CD14-positive monocyte (primary cell): ENCODE measurements around the gene PCDHGA7. TPM values are rescaled to one million over a fixed set of nuclear protein-coding genes. Genes with fewer than 3 reads are reported as not detected.
"Not testable (repeated sequence)": the region's sequence is repeated elsewhere in the genome, so short reads cannot be mapped to it uniquely, and the experiment has no call there.

ENCODE experiments used
- DNase-seq, 3 donors: peaks; one replicate each; pipeline ENCODE4 v3.0.0-alpha.2; 2011 to 2022
- H2AFZ ChIP-seq: 2 replicates; pipeline ENCODE4 v1.6.0; 2012; ENCODE audit warnings: mild to moderate bottlenecking, low read depth, low read length, inconsistent platforms; ENCODE audit not compliant: insufficient read depth, poor library complexity, severe bottlenecking
- H3K27ac ChIP-seq, 2 donors: 1 replicate in 1 of 2; 2 replicates in 1 of 2; pipeline ENCODE4 v1.5.1; 2012 to 2013; ENCODE audit warnings: low read length in 2 of 2, control low read depth in 1 of 2, inconsistent platforms in 1 of 2, low read depth in 1 of 2, mild to moderate bottlenecking in 1 of 2
- H3K27me3 ChIP-seq, 2 donors: one replicate each; pipeline versions ENCODE4 v1.6.0 to v1.6.1; 2011 to 2013; ENCODE audit warnings: low read length in 2 of 2; ENCODE audit not compliant: control insufficient read depth in 2 of 2, insufficient read depth in 2 of 2
- H3K36me3 ChIP-seq, 2 donors: replicated peaks in 1 of 2; 1 replicate in 1 of 2; 2 replicates in 1 of 2; pipeline versions ENCODE4 v1.5.1 to v1.6.1; 2012 to 2013; ENCODE audit warnings: low read length in 2 of 2, control low read depth in 1 of 2, inconsistent platforms in 1 of 2, mild to moderate bottlenecking in 1 of 2; ENCODE audit not compliant: insufficient read depth in 2 of 2, control insufficient read depth in 1 of 2
- H3K4me1 ChIP-seq, 2 donors: 1 replicate in 1 of 2; 2 replicates in 1 of 2; pipeline versions ENCODE4 v1.5.1 to v1.6.1; 2012 to 2013; ENCODE audit warnings: low read length in 2 of 2, control low read depth in 1 of 2, inconsistent platforms in 1 of 2, mild to moderate bottlenecking in 1 of 2, moderate library complexity in 1 of 2; ENCODE audit not compliant: insufficient read depth in 2 of 2, control insufficient read depth in 1 of 2
- H3K4me2 ChIP-seq: replicated peaks from 2 replicates; pipeline ENCODE3; 2012; ENCODE audit warnings: low read length, moderate library complexity, mild to moderate bottlenecking; ENCODE audit not compliant: poor library complexity, severe bottlenecking; ENCODE audit errors: extremely low read depth
- H3K4me3 ChIP-seq, 3 experiments: fragments of 200-600 bp in 1 of 3; sonication (generic) in 1 of 3; replicated peaks in 1 of 3; 1 replicate in 2 of 3; 2 replicates in 1 of 3; pipeline ENCODE4 v1.5.1; 2011 to 2013; ENCODE audit warnings: low read length in 3 of 3, mild to moderate bottlenecking in 3 of 3, control low read depth in 2 of 3, low read depth in 2 of 3, inconsistent platforms in 1 of 3, moderate library complexity in 1 of 3
- H3K79me2 ChIP-seq: 2 replicates; pipeline ENCODE4 v1.6.0; 2012; ENCODE audit warnings: mild to moderate bottlenecking, control low read depth, inconsistent platforms, low read length, moderate library complexity; ENCODE audit not compliant: insufficient read depth
- H3K9ac ChIP-seq: 2 replicates; pipeline ENCODE4 v1.6.0; 2017; ENCODE audit warnings: low read length, mild to moderate bottlenecking; ENCODE audit not compliant: insufficient read depth, poor library complexity, severe bottlenecking
- H3K9me3 ChIP-seq, 2 donors: replicated peaks in 1 of 2; 1 replicate in 1 of 2; 2 replicates in 1 of 2; pipeline versions ENCODE4 v1.5.1 to v1.6.1; 2012 to 2013; ENCODE audit warnings: low read length in 2 of 2, control low read depth in 1 of 2; ENCODE audit not compliant: control insufficient read depth in 1 of 2, insufficient read depth in 1 of 2
- H4K20me1 ChIP-seq: 2 replicates; pipeline ENCODE4 v1.6.0; 2012; ENCODE audit warnings: mild to moderate bottlenecking, low read length, control low read depth, moderate library complexity; ENCODE audit not compliant: insufficient read depth
- H3K27ac Mint-ChIP-seq, 7 donors: one replicate each; pipeline ENCODE4 v1.8.0; 2020; ENCODE audit warnings: mild to moderate bottlenecking in 7 of 7, mixed read lengths in 7 of 7, moderate library complexity in 6 of 7, inconsistent platforms in 2 of 7
- H3K27me3 Mint-ChIP-seq, 3 donors: one replicate each; pipeline ENCODE4 v1.8.0; 2021 to 2022; ENCODE audit warnings: low read depth in 3 of 3, mild to moderate bottlenecking in 3 of 3, mixed read lengths in 3 of 3, moderate library complexity in 3 of 3, inconsistent platforms in 1 of 3
- H3K36me3 Mint-ChIP-seq, 2 donors: one replicate each; pipeline ENCODE4 v1.8.0; 2020; ENCODE audit warnings: mixed read lengths in 2 of 2, inconsistent platforms in 1 of 2, mild to moderate bottlenecking in 1 of 2
- H3K4me1 Mint-ChIP-seq: one replicate; pipeline ENCODE4 v1.8.0; 2020; ENCODE audit warnings: mild to moderate bottlenecking, mixed read lengths
- H3K4me3 Mint-ChIP-seq, 2 donors: one replicate each; pipeline ENCODE4 v1.8.0; 2020; ENCODE audit warnings: mild to moderate bottlenecking in 2 of 2, mixed read lengths in 2 of 2, moderate library complexity in 1 of 2
- H3K9me3 Mint-ChIP-seq, 7 donors: one replicate each; pipeline ENCODE4 v1.8.0; 2020 to 2022; ENCODE audit warnings: mixed read lengths in 7 of 7, mild to moderate bottlenecking in 6 of 7, moderate library complexity in 6 of 7, inconsistent platforms in 2 of 7
- CTCF ChIP-seq: fragments of 200-600 bp; IDR thresholded peaks from one replicate; pipeline ENCODE4 v1.8.0; 2022; ENCODE audit warnings: antibody characterized with exemption, mild to moderate bottlenecking
- WGBS: methylation state at CpG from one replicate; pipeline ENCODE4 v1.1.5; 2013; ENCODE audit warnings: missing lambda C conversion rate; ENCODE audit not compliant: insufficient coverage; 5-methylcytosine and 5-hydroxymethylcytosine counted together
- intact Hi-C, 2 donors: fragments of 100-400 bp; cut with micrococcal nuclease; formaldehyde crosslinking; loops; one replicate each; pipeline versions ENCODE4 v1.15.0 to v1.15.1; 2023
- polyA plus RNA-seq, 3 donors: library from polyadenylated mRNA; depleted of rRNA in 1 of 3; unstranded in 2 of 3; stranded (reverse) in 1 of 3; fragments of 300-500 nt in 2 of 3; fragments of >200 nt in 1 of 3; fragmentation: Illumina TruSeq in 2 of 3; gene quantifications; 1 replicate in 2 of 3; 2 replicates in 1 of 3; pipeline ENCODE4 v1.2.3, GENCODE V29; 2012 to 2021

Gene PCDHGA7
- polyA plus RNA-seq, 3 donors: not detected

- Mint-ChIP-seq H3K27ac (peak overlapping the region in 1 of 7 donors; percentile 24), H3K4me1 (peaks cover 15% of the 10 kb centered on the region), H3K27me3 (peaks cover 71 to 86% (median 85%) of the 10 kb centered on the region in 3 donors), H3K9me3 (peaks cover 31 to 74% (median 59%) of the 10 kb centered on the region in 7 donors), H3K36me3 (peaks cover 10 to 17% of the 10 kb centered on the region in 2 donors), H3K4me3 (peak overlapping the region in 1 of 2 donors; percentile 82)
- DNase-seq: no peak
- H3K4me3 ChIP-seq: no peak overlapping the region
- no peak overlapping the region for H2AFZ ChIP-seq
- intact Hi-C loops: no loop called here
- H3K9ac ChIP-seq: no peak overlapping the region
- no peak overlapping the region for H3K4me2 ChIP-seq
- no peak overlapping the region for H3K27ac ChIP-seq
- WGBS: 20% methylated on average over 21 of the region's 22 CpGs
- H3K9me3 ChIP-seq: peaks cover 38 to 71% of the 10 kb centered on the region in 2 donors
- no peaks in the 10 kb centered on the region for H3K36me3 ChIP-seq
- H3K4me1 ChIP-seq: peaks cover 3 to 6% of the 10 kb centered on the region in 2 donors
- TF ChIP-seq CTCF: no peak
- peaks cover 73 to 97% of the 10 kb centered on the region in 2 donors for H3K27me3 ChIP-seq
- H4K20me1 ChIP-seq: no peaks in the 10 kb centered on the region
- no peaks in the 10 kb centered on the region for H3K79me2 ChIP-seq
These were observed 20.8 kb downstream of the PCDHGA7 start for GRCh38 chr5:141403387-141403786.

- H3K9me3 ChIP-seq: peaks cover 33 to 56% of the 10 kb centered on the region in 2 donors
- Mint-ChIP-seq H3K4me3 (peak within 1 kb of the TSS; percentile 76 to 92), H3K27me3 (peaks cover 73 to 95% (median 91%) of the 10 kb centered on the region in 3 donors), H3K9me3 (peaks cover 26 to 68% (median 51%) of the 10 kb centered on the region in 7 donors), H3K4me1 (peaks cover 11% of the 10 kb centered on the region), H3K36me3 (peaks cover 9 to 14% of the 10 kb centered on the region in 2 donors)
- intact Hi-C loops, H3K79me2 ChIP-seq, H4K20me1 ChIP-seq, H3K9ac ChIP-seq, H3K27ac ChIP-seq, H2AFZ ChIP-seq, H3K27ac Mint-ChIP-seq, H3K4me1 ChIP-seq, H3K36me3 ChIP-seq: not testable (repeated sequence)
- peak within 1 kb of the TSS in 2 of 3 experiments; percentile 5 to 64 for H3K4me3 ChIP-seq
- peak in 2 of 3 donors; percentile 8 to 24 for DNase-seq
- peak within 1 kb of the TSS; percentile 49 for H3K4me2 ChIP-seq
- peak; percentile 73 for TF ChIP-seq CTCF
- 18% methylated on average over 31 of the region's 51 CpGs for WGBS
- peaks cover 76 to 98% of the 10 kb centered on the region in 2 donors for H3K27me3 ChIP-seq
These were observed 25.4 kb downstream of the PCDHGA7 start, which contains the start of gene PCDHGB6 for GRCh38 chr5:141407790-141408505. PCDHGB6 (plus strand) TSS chr5:141408021; CDS start chr5:141408203, 182 bp downstream.
